T-helper 1 cell treated with Interleukin-12 subunit alpha and Interleukin-12 subunit beta and Interleukin-4 antibody, amounts not matched to agents 30 ng/mL and 1 ng/mL, for 36 hours (primary cell): ENCODE data around the gene ADCY7. TPM values are rescaled to one million over a fixed set of nuclear protein-coding genes. Genes with fewer than 3 reads are reported as not detected.

ENCODE experiments used
- intact Hi-C: fragments of 100-400 bp; cut with micrococcal nuclease; formaldehyde crosslinking; loops from one replicate; pipeline ENCODE4 v1.15.1; 2024
- total RNA-seq: library from RNA; stranded (reverse); gene quantifications from 2 replicates; pipeline ENCODE4 v1.2.3, GENCODE V29; 2022

ADCY7 gene
- total RNA-seq, 1 donor from 2014 or later = 213 TPM

DNA sequence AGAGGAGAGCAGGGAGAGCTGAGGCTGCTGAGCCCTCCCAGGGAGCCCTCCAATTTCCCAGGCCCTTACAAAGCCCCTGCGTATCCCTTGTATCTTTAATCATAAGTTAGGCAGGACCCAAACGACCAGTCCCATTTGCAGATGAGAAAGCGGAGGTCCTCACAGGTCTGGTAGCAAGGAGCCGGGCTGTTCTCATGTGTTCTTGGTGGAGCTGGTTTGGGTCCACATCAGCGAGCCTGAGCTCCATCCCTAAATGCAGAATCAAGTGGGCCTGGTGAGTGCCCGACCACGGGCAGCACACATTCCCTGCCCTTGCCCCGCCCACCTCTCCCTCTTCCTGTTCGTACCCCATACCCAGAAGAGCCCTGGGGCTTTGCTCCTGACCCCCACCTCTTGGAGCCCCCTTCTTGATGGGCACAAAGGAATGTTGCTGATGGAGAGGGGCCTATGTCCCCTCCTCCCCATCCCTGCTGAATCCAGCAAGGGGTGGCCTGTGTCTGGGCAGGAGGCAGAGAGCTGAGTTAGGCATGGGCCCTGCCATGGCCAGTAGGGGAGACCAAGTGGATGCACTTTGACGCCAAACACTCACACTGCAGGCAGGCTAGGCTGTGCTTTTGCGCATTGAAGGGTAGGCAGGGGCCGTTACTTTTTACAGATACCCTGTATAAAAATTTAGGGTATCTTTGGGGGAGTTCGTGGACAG, 18.3 kb upstream of the ADCY7 start:
- intact Hi-C loops = no loop called here

DNA sequence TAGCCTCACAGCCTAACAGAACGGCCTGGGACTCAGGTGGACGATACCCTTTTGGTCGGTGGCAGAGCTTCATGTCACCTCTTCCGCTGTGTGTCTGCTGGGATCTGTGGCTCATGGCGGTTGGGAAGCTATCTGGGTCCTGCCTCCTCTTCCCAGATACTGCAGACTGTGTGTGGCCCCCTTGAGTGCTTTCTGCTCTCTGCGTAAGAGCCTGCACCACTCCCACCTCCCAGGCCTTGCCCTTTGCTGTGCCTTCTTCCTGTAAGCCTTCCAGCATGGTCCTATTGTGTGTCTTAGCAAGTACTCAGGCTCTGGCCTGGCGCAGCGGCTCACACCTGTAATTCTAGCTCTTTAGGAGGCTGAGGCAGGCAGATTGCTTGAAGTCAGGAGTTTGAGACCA, 17.5 kb upstream of the ADCY7 start:
- intact Hi-C loops = no loop called here

GRCh38 chr16:50251375-50252081, 14.8 kb upstream of the ADCY7 start:
- intact Hi-C loops = no loop called here

DNA sequence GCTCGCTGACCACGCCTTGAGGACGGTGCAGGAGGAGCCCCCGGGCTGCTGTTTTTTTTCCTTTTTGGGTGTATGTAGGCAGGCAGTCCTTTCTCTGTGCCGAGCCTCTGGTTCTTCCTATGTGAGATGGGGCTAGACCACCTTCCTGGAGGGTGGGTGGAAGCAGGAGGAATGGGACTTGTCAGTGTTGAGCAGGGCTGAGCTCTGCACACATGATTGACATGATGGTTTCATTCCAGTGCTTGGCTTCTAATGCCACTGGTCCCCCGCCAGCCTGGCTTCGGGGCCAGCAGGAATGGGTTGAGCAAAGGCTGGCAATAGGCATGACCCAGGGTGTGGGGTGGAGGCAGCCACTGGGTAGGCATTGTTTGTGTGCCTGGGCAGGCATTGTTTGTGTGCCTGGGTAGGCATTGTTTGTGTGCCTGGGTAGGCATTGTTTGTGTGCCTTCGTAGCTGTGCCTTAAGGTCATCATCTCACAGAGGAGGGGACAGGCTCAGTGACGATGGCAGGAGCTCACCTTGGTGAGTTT, 14.2 kb upstream of the ADCY7 start:
- intact Hi-C loops = no loop called here

- intact Hi-C loops = no loop called here
Measured at GRCh38 chr16:50252874-50253513, 13.4 kb upstream of the ADCY7 start.

DNA sequence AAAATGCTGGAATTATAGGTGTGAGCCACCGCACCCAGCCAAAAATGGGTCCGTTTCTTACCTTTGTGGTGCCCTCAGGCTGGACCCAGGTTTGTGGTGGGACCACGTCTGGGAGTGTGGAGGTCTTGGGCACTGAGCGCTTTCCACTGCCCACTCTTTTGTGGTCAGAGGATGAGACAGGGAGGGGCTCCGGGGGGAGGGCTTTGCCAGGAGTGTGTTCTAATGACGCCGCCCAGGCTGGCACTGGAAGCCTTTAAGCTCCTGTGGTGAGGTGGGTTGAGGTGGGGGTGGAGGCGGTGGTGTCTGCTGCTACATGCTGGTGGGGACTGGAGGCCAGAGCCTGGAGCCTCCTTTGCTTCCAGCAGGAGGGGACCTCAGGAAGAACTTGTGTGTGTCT, 12.8 kb upstream of the ADCY7 start:
- intact Hi-C loops = no loop called here

- intact Hi-C loops = no loop called here
Measured at GRCh38 chr16:50254072-50254471, 12.3 kb upstream of the ADCY7 start.

DNA sequence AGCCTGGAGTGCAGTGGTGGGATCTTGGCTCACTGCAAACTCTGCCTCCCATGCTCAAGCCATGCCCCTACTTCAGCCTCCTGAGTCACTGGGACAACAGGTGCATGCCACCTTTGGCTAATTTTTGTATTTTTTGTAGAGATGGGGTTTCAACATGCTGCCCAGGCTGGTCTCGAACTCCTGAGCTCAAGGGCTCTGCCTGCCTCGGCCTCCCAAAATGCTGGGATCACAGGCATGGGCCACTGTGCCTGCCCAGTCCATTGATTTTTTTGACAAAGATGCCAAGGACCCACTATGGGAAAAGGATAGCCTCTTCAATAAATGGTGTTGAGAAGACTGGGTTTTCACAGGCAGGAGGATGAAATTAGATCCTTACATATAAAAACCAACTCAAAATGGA, 10.8 kb upstream of the ADCY7 start:
- intact Hi-C loops = no loop called here

- intact Hi-C loops = no loop called here
Measured at GRCh38 chr16:50256604-50257003, 9.7 kb upstream of the ADCY7 start.

- intact Hi-C loops = no loop called here
Measured at GRCh38 chr16:50257876-50258275, 8.5 kb upstream of the ADCY7 start.

DNA sequence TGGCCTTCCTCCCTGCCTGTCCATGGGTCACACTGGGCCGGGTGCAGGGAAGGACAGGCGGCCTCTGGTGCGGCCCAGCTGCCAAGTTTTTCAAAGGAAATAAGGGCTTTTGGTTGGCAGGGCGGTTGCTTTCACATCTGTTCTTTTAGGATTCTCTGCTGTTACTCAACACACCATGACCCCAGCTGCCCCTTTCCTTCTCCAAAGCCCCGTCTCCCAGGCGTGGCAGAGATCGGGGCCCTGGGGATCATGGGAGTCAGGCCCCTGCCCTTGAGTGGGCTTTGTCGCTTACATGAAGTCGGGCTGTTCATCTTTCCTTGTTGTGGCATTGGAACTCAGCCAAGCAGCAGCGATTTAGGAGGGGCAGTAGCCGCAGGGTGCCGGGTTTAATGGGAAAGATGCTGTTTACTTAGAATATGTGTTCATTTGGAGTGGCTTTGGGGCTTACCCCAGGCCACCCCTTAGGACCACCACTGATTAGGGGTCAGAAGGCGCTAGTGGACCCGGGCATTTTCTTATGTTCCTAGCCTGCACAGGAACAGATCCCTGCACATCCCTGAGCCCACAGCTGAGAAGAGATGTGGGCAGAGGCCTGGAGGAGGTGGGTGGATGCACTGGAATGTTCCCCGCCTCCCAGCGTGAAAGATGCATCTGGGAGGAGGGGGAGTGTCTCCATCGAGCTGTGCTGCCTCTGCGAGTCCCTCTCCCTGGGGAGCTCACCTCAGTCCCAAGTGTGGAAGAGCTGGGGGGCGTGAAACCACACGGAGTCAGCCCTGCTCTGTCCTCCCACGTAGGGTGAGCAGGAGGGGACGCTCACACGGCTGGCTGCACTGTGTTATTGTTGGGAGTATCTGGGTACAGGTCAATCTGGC, 6.8 kb upstream of the ADCY7 start:
- intact Hi-C loops = no loop called here

DNA sequence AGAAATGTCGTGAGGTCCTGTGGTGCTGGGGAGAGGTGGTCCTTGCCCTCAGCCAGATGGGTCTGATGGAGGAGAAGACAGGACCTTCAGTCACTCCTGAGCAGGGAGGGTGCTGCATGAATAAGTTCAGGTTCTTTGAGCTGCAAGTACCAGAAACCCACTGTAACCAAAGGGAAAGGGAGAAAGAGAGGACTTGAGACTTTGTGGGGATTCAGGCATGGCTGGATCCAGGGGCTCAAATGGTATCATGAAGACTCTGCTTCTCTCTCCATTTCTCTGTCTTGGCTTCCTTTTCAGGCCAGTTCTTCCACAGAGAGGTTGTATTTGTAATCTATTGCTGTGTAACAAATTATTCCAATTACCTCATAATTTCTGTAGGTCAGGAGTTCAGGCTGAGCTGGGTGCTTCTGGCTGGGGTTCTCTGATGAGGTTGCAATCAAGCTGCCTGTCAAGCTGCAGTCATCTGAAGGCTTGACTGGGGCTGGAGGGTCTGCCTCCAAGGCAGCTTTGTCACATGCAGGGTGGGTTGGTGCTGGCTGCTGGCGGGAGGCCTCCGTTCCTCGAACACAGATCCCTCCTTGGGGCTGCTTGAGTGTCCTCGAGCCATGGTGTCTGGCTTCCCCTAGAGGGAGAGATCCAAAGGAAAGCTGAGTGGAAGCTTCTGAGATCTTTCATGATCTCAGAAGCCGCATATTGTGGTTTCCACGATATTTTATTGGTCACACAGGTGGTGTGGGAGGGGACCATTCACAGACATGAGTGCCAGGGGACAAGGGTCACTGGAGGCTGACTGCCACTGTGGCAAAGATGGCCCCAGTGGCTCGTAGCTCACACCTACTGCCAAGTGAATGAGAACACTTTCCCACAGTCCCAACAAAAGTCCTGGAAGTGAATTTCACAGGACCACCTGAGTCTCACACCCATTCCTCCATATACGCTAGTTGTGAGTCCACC, 5.9 kb upstream of the ADCY7 start:
- intact Hi-C loops = no loop called here

- intact Hi-C loops = no loop called here
Measured at GRCh38 chr16:50261160-50261706, 5.1 kb upstream of the ADCY7 start.

DNA sequence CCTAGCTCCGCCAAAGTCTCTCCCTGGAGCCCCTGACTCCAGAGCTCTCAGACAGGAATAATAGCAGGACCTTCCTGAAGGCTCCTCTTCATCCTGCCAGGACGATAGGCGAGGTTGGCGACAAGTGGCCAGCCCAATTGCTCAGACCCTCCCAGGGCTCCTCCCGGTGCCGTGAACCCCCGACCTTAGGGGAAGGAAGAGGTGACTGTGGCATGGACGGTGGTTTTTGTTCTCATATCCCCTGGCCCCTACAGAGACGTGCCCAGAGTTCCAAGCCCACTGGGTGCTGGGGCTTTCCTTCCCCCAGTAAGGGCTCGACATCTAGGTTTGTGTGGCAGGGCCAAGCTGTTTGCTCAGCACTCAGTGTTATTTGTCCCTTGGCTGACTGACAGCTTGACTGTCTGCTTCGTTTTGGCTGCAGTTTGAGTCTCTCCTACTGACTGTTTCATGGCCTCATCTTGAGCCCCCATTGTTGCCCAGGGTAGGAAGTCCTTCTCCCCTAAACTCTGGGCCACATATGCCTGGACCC, 4.6 kb upstream of the ADCY7 start:
- intact Hi-C loops = no loop called here

- intact Hi-C loops = no loop called here
Measured at GRCh38 chr16:50263060-50263909, 3.1 kb upstream of the ADCY7 start.

GRCh38 chr16:50263940-50264929, 2.1 kb upstream of the ADCY7 start:
- intact Hi-C loops = loop anchor here (1.0 kb wide), 1 partner anchor 18 kb away; no protein-coding TSS in a partner anchor

DNA sequence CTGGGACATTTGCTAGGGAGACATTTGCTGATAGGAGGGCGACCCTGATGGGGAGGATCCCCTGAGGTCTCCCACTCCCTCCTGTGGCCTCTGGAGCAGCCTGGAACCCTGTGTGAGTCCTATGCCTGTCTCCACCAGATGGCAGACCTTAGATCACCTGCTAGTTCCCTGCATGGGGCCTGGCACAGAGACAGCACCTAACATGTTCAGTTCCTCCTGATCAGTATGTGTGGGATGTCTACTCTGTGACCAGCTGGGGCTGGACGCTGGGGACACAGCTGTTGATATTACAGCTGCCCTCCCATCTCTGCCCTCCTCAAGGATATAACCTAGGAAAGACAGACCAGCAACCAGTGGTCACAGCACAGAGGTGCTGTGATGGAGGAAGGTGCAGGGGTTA, 1.1 kb upstream of the ADCY7 start:
- intact Hi-C loops = loop anchor here (1.0 to 5.0 kb wide), 7 partner anchors 62 to 542 kb away; partner anchors contain the start of genes HEATR3, NKD1 and SNX20
